Midbrain (tissue), 1 donor: ENCODE results near the gene FIS1.
"Not testable (repeated sequence)": the region's sequence is repeated elsewhere in the genome, so short reads cannot be mapped to it uniquely, and the experiment has no call there.

ENCODE experiments used
- DNase-seq: peaks from one replicate; lab custom pipeline; 2025; lab: John Stamatoyannopoulos, UW

FIS1 gene

DNA sequence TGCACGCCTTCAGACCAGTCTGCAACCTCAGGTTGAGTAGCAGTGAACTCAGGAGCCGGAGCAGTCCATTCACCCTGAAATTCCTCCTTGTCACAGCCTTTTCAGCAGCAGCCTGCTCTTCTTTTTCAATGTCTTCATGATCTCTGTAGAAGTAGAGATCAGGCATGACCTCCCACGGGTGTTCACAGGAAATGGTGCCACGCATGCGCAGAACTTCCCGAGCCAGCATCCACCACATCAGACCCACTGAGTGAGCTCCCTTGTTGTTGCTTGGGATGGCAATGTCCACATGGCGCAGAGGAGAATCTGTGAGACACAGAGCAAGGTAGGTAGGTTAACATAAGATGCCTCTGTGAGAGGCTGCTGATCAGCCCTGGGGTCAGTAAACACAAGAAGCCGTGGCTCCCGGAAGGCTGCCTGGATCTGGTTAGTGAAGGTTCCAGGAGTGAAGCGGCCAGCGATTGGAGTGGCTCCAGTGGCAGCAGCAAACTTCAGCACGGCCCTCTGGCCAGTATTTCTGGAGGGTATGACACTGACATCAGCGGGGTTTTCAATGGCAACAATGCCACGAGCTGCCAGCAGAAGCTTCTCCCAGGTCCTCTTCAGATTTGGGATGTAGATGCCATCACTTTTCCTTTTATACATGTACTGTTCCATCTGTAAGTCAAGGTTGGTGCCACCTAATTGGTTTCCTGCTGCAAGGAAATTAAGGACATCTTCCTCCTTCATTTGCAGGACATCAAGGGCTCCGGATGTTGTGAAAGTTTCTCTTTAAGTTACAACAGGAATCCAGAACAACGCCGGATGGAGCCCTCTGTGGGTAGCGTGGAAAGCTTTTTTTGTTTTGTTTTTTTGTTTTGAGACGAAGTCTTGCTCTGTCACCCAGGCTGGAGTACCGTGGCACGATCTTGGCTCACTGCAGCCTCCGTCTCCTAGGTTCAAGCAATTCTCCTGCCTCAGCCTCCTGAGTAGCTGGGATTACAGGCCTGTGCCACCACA is 40.8 kb downstream of the FIS1 start:
- not testable (repeated sequence) for DNase-seq

DNA sequence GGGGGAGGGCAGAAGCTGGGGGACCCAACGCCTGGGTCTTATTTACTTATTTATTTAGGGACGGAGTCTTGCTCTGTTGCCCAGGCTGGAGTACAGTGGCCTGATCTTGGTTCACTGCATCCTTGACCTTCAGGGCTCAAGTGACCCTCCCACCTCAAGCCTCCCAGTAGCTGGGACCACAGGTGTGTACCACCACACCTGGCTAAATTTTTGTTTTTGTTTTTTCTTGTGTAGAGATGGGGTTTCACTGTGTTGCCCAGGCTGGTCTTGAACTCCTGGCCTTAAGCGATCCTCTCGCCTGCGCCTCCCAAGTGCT is 42.3 kb downstream of the FIS1 start:
- no peak for DNase-seq

DNA sequence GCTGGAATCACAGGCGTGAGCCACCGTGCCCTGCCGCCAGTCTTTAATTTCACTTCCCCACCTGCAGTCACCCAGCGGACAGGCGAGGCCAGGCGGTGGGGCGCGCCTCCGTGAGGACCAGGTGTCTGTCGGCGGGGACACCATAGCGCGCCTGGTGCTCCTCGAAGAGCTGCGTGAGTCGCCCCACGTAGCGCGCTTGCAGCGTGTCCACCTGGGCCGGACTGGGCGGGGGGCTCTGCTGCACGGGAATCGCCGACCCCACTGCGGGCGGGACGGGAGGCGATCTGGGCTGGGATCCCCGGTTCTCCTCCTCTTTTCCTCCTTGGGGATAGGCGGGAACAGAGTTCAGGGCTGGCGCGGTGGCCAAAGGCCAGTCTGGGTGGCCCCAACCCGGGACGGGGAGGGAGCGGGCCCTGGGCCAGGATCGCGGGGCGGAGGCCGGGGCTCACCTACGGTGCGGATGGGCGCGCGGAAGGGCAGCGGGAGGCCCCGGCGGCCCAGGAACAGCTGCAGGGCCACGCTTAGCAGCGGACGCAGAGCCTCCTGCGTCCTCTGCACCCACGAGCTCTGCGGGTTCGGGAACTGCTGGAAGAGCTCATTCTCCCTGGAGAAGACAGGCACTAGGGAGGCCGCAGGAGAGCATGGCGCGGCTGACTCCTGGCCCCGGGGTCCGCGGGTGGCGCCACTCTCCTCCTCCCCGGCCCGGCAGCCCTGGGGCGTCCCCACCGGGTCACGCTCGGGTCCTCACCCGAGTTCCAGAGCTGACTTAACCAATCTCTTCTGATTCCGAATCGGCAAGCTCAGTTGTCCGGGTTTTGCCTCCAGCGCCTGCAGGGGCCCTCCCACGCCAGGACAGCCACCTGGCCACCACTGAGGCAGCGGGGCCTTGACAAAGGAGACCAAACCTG is 42.9 kb downstream of the FIS1 start:
- no peak for DNase-seq

DNA sequence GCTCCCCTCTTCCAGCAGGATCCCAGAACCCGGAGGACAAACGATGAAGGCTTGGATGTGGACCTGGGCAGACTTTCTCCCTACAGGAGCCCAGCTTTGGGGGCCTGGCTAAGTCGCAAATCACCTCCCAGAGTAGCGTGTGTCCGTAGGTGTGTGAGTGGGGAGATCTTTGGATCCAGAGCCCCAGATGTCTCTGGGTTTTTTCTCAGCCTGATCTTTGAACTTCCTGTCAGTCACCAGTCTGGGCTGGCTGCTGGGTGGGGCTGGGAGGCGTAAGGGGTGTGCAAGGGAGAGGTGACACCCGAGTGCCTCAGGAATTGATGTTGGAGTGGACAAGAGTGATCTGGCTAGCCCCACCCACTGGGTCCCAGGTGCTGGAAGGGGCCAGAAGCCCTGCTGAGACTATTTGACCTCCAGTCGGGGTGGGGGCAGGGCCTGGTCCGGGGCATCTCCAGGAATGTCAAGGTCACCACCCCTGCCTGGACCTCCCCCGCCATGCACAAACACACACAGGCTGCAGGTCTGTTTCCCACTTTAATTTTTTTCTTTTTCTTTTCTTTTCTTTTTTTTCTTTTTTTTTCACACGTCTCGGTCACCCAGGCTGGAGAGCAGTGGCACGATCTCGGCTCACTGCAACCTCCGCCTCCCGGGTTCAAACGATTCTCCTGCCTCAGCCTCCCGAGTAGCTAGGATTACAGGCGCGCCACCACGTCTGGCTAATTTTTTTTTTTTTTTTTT is 43.9 kb downstream of the FIS1 start, which contains the start of gene MOGAT3:
TSS of gene MOGAT3 (minus strand) at position 175 of the 738 bp plus-strand sequence. CDS start 182 bp downstream, outside the sequence.
- DNase-seq = no peak

- no peak for DNase-seq
Observed at GRCh38 chr7:101200504-101200861, 44.4 kb downstream of the FIS1 start.

- not testable (repeated sequence) for DNase-seq
Observed at GRCh38 chr7:101199522-101199921, 45.4 kb downstream of the FIS1 start.

GRCh38 chr7:101198476-101198875 is 46.4 kb downstream of the FIS1 start:
- no peak for DNase-seq

DNA sequence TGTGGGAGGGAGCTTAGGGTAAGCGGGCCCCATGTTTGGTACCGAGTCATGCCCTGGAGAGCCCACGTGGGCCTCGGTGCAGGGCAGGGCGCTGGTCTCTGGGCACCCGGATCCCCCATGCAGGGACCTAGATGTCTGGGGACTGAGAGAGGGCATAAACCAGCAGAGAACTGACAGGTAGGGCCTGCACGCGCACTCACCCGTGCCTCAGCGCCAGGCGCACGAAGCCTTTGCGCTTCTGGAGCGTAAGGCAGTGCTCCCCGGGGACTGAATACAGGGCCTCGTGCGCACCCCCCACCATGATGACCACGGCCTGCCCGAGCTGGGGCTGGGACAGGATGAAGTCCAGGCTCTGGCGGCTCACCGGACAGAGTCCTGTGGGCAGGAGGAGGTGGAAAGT is 46.9 kb downstream of the FIS1 start:
- no peak for DNase-seq

GRCh38 chr7:101195884-101196283 is 49.0 kb downstream of the FIS1 start:
- DNase-seq = no peak
